Neuronal stem cell (in vitro differentiated cells): ENCODE data around the gene MAPK7.

Source experiments
- DNase-seq: peaks from one replicate; pipeline ENCODE4 v3.0.0-alpha.2; 2013; ENCODE audit warnings: low spot score
- H2AFZ ChIP-seq: one replicate; pipeline ENCODE4 v1.6.1; 2013; ENCODE audit warnings: mild to moderate bottlenecking, low read length, inconsistent platforms
- H2AK5ac ChIP-seq: 2 replicates; pipeline ENCODE4 v1.6.1; 2013; ENCODE audit warnings: low read depth, mild to moderate bottlenecking, inconsistent platforms, low read length, moderate library complexity, mixed read lengths
- H2BK120ac ChIP-seq: 2 replicates; pipeline ENCODE4 v1.6.1; 2013; ENCODE audit warnings: low read depth, mild to moderate bottlenecking, inconsistent platforms, low read length, moderate library complexity, mixed read lengths
- H2BK12ac ChIP-seq: one replicate; pipeline ENCODE4 v1.6.1; 2013; ENCODE audit warnings: low read length, inconsistent platforms
- H2BK15ac ChIP-seq: 2 replicates; pipeline ENCODE4 v1.6.1; 2013; ENCODE audit warnings: mild to moderate bottlenecking, low read length, inconsistent platforms, mixed read lengths
- H2BK5ac ChIP-seq: one replicate; pipeline ENCODE4 v1.6.1; 2013; ENCODE audit warnings: inconsistent platforms, mild to moderate bottlenecking, low read length, moderate library complexity
- H3K14ac ChIP-seq: one replicate; pipeline ENCODE4 v1.6.1; 2013; ENCODE audit warnings: low read length, inconsistent platforms
- H3K18ac ChIP-seq: 2 replicates; pipeline ENCODE4 v1.6.1; 2013; ENCODE audit warnings: low read length, inconsistent platforms
- H3K23ac ChIP-seq: 2 replicates; pipeline ENCODE4 v1.6.1; 2013; ENCODE audit warnings: low read depth, mild to moderate bottlenecking, mixed read lengths, low read length, inconsistent platforms; ENCODE audit not compliant: poor library complexity
- H3K27ac ChIP-seq: replicated peaks from 3 replicates; pipeline ENCODE4 v1.5.1; 2013; ENCODE audit warnings: low read length, inconsistent platforms
- H3K27me3 ChIP-seq, 3 experiments: 2 replicates each; pipeline ENCODE4 v1.6.1; 2013; ENCODE audit warnings: low read length in 3 of 3, mild to moderate bottlenecking in 2 of 3, inconsistent platforms in 1 of 3, low read depth in 1 of 3, mixed read lengths in 1 of 3, moderate library complexity in 1 of 3; ENCODE audit not compliant: control insufficient read depth in 3 of 3, insufficient read depth in 3 of 3
- H3K36me3 ChIP-seq, 2 donors: replicated peaks in 1 of 2; 2 replicates each; pipeline ENCODE4 v1.6.1; 2013; ENCODE audit warnings: low read length in 2 of 2; ENCODE audit not compliant: control insufficient read depth in 2 of 2, insufficient read depth in 2 of 2
- H3K4ac ChIP-seq: 2 replicates; pipeline ENCODE4 v1.6.1; 2013; ENCODE audit warnings: inconsistent platforms, mild to moderate bottlenecking, low read length, moderate library complexity
- H3K4me1 ChIP-seq, 2 donors: 1 replicate in 1 of 2; 2 replicates in 1 of 2; pipeline ENCODE4 v1.6.1; 2013; ENCODE audit warnings: low read length in 2 of 2, low read depth in 1 of 2; ENCODE audit not compliant: control insufficient read depth in 2 of 2, insufficient read depth in 1 of 2
- H3K4me2 ChIP-seq: one replicate; pipeline ENCODE4 v1.6.1; 2013; ENCODE audit warnings: mild to moderate bottlenecking, low read length, inconsistent platforms; ENCODE audit not compliant: insufficient read depth, poor library complexity, severe bottlenecking
- H3K4me3 ChIP-seq, 2 donors: 2 replicates each; pipeline ENCODE4 v1.5.1; 2013; ENCODE audit warnings: low read length in 2 of 2, mild to moderate bottlenecking in 2 of 2, inconsistent platforms in 1 of 2, moderate library complexity in 1 of 2
- H3K79me1 ChIP-seq: one replicate; pipeline ENCODE4 v1.6.1; 2013; ENCODE audit warnings: low read depth, mild to moderate bottlenecking, inconsistent platforms, low read length, moderate library complexity
- H3K9ac ChIP-seq: one replicate; pipeline ENCODE4 v1.6.1; 2013; ENCODE audit warnings: mild to moderate bottlenecking, low read depth, low read length, inconsistent platforms; ENCODE audit not compliant: poor library complexity
- H3K9me3 ChIP-seq, 2 donors: replicated peaks in 1 of 2; 2 replicates each; pipeline versions ENCODE3 to v1.6.1; 2013; ENCODE audit warnings: low read length in 2 of 2, mild to moderate bottlenecking in 2 of 2, inconsistent platforms in 1 of 2, low read depth in 1 of 2, mixed read lengths in 1 of 2, moderate library complexity in 1 of 2; ENCODE audit not compliant: control insufficient read depth in 2 of 2, insufficient read depth in 1 of 2
- H4K8ac ChIP-seq: one replicate; pipeline ENCODE4 v1.6.1; 2013; ENCODE audit warnings: low read depth, mild to moderate bottlenecking, inconsistent platforms, low read length, moderate library complexity
- H4K91ac ChIP-seq: one replicate; pipeline ENCODE4 v1.6.1; 2013; ENCODE audit warnings: low read length, low read depth, mild to moderate bottlenecking, inconsistent platforms; ENCODE audit not compliant: poor library complexity
- WGBS, 2 donors: extraction: QIAGEN DNeasy Blood & Tissue Kit; methylation state at CpG; one replicate each; pipeline ENCODE4 v1.1.7; 2013; ENCODE audit warnings: missing lambda C conversion rate in 2 of 2, mixed read lengths in 1 of 2; ENCODE audit not compliant: insufficient read length in 2 of 2, insufficient replicate concordance in 1 of 2; ENCODE audit errors: extremely low coverage in 2 of 2; 5-methylcytosine and 5-hydroxymethylcytosine counted together

The MAPK7 gene

DNA sequence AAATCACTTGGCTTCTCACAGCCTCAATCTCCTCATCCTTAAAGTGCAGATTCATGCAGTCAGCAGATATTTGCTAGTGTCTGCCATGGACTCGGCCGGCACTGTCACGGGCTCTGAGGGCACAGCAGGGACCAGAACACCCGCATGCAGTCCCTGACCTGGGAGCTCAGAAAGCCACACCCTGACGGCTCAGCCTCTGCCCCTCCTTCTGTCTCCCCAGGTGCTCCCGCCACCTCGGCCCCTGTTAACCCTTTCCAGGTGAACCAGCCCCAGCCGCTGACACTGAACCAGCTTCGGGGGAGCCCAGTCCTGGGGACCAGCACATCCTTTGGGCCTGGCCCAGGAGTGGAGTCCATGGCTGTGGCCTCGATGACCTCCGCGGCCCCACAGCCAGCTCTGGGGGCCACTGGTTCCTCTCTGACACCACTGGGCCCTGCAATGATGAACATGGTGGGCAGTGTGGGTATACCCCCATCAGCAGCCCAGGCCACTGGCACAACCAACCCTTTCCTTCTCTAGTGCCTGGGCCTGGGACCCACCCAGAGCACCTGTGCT, 44.5 kb upstream of the MAPK7 start:
- Histone ChIP-seq H2BK12ac (no peak overlapping the region), H3K9ac (no peak overlapping the region), H3K36me3 (peaks cover 9 to 69% of the 10 kb centered on the region in 2 donors), H2BK15ac (no peak overlapping the region), H3K9me3 (no peaks in the 10 kb centered on the region), H2BK120ac (no peak overlapping the region), H2BK5ac (no peak overlapping the region), H3K14ac (no peak overlapping the region), H4K8ac (no peak overlapping the region), H3K18ac (no peak overlapping the region), H3K23ac (no peak overlapping the region), H3K79me1 (no peaks in the 10 kb centered on the region), H2AK5ac (no peak overlapping the region), H3K4me1 (peaks cover 6 to 23% of the 10 kb centered on the region in 2 donors), H3K4me3 (no peak overlapping the region), H3K4me2 (no peak overlapping the region), H2AFZ (no peak overlapping the region), H3K4ac (no peak overlapping the region), H3K27ac (no peak overlapping the region), H3K27me3 (no peaks in the 10 kb centered on the region), H4K91ac (no peak overlapping the region)
- no peak for DNase-seq
- WGBS, 2 donors: no CpG with 5 or more reads among the region's 12 CpGs

DNA sequence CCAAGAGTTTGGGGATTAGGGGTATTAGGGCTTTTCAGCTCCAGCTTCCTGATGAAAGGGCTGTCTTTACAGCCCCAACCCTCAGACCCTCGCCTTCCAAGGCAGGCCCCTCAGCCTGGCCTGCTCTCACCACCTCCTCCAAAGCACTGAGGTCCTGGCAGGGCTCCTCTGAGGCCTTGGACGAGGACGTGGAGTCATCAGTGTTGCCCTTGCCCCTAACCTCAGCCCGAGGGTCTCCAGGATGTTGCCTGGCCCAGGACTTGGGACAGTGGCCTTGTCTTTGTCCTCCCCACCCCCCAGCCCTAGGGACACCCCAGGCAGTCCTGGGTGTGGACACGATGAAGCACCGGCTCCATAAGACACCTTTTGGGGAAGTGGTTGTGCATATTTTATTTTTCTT, 44.0 kb upstream of the MAPK7 start:
- H2BK5ac ChIP-seq: no peak overlapping the region
- H2BK12ac ChIP-seq: no peak overlapping the region
- no peak overlapping the region for H4K8ac ChIP-seq
- H3K18ac ChIP-seq: peak overlapping the region; percentile 63
- no peak overlapping the region for H3K4ac ChIP-seq
- H2BK15ac ChIP-seq: no peak overlapping the region
- WGBS, 2 donors: no CpG with 5 or more reads among the region's 6 CpGs
- H3K4me2 ChIP-seq: no peak overlapping the region
- DNase-seq: no peak
- peak overlapping the region; percentile 60 for H3K9ac ChIP-seq
- no peaks in the 10 kb centered on the region for H3K27me3 ChIP-seq
- H3K27ac ChIP-seq: no peak overlapping the region
- peaks cover 5 to 23% of the 10 kb centered on the region in 2 donors for H3K4me1 ChIP-seq
- H4K91ac ChIP-seq: no peak overlapping the region
- no peak overlapping the region for H3K23ac ChIP-seq
- H2BK120ac ChIP-seq: no peak overlapping the region
- no peaks in the 10 kb centered on the region for H3K79me1 ChIP-seq
- H2AK5ac ChIP-seq: no peak overlapping the region
- H3K9me3 ChIP-seq: no peaks in the 10 kb centered on the region
- H3K4me3 ChIP-seq: no peak overlapping the region
- H3K14ac ChIP-seq: no peak overlapping the region
- no peak overlapping the region for H2AFZ ChIP-seq
- peaks cover 6 to 64% of the 10 kb centered on the region in 2 donors for H3K36me3 ChIP-seq

GRCh38 chr17:19335951-19336631, 42.2 kb upstream of the MAPK7 start:
- Histone ChIP-seq H3K9me3 (no peaks in the 10 kb centered on the region), H3K4me2 (no peak overlapping the region), H4K91ac (no peak overlapping the region), H2AFZ (no peak overlapping the region), H2BK12ac (no peak overlapping the region), H3K23ac (peak overlapping the region; percentile 47), H2BK15ac (no peak overlapping the region), H3K18ac (no peak overlapping the region), H3K4me3 (no peak overlapping the region), H3K27me3 (no peaks in the 10 kb centered on the region), H3K9ac (no peak overlapping the region), H3K4me1 (peaks cover 2 to 11% of the 10 kb centered on the region in 2 donors), H2BK120ac (no peak overlapping the region), H3K79me1 (no peaks in the 10 kb centered on the region), H3K14ac (no peak overlapping the region), H3K4ac (no peak overlapping the region), H3K27ac (no peak overlapping the region), H2AK5ac (no peak overlapping the region), H4K8ac (no peak overlapping the region), H3K36me3 (peaks cover 6 to 57% of the 10 kb centered on the region in 2 donors), H2BK5ac (peak overlapping the region; percentile 62)
- no peak for DNase-seq
- no CpG with 5 or more reads among the region's 18 CpGs for WGBS, 2 donors

DNA sequence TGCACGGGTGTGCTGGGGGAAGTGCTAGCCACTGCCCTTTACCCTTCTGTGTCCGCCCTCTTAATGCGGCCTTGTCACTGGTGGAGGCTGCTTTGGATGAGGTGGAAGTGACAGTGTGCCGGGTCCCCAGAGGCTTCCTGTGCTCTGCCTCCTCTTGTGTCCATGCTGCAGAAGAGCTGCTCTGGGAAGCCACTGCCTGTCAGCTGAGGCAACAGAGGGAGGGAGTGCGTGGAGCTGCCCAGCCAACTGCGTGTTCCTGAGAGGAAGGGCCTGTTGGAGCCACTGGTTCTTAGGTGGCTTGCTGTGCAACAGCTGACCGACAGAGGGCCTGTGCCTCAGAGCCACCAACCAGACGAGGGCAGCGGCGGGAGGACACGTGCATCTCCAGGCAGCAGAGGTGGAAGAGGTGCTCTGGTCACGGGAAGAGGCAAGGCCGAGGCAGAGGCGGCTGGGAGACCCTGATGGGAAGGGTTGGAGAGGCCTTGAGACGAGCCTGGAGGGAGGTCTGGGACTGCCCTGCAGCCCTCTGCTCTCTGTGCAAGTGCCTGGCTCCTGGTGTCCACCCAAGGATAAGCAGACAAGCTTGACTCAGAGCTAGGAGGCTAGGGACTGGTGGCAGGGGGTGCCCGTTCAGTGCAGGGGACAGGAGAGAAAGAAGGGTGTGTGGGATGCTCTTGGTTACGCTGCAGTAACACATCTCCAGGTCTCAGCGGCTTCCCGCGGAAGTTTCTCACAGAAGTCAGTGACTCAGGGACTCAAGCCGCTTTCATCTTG, 41.2 kb upstream of the MAPK7 start:
- no peaks in the 10 kb centered on the region for H3K27me3 ChIP-seq
- peak overlapping the region; percentile 22 for H3K23ac ChIP-seq
- H4K8ac ChIP-seq: no peak overlapping the region
- no peak overlapping the region for H3K4me3 ChIP-seq
- H3K4me1 ChIP-seq: peaks cover 7 to 8% of the 10 kb centered on the region in 2 donors
- H3K36me3 ChIP-seq: peaks cover 6 to 47% of the 10 kb centered on the region in 2 donors
- peak overlapping the region; percentile 60 for H2AK5ac ChIP-seq
- no peak overlapping the region for H4K91ac ChIP-seq
- H3K14ac ChIP-seq: no peak overlapping the region
- H3K27ac ChIP-seq: no peak overlapping the region
- H3K9me3 ChIP-seq: no peaks in the 10 kb centered on the region
- no CpG with 5 or more reads among the region's 21 CpGs for WGBS, 2 donors
- no peak overlapping the region for H2BK15ac ChIP-seq
- no peak overlapping the region for H2BK5ac ChIP-seq
- DNase-seq: no peak
- no peak overlapping the region for H2AFZ ChIP-seq
- no peak overlapping the region for H3K4me2 ChIP-seq
- H3K9ac ChIP-seq: peak overlapping the region; percentile 56
- H3K18ac ChIP-seq: peak overlapping the region; percentile 58
- H3K79me1 ChIP-seq: no peaks in the 10 kb centered on the region
- H2BK120ac ChIP-seq: no peak overlapping the region
- no peak overlapping the region for H3K4ac ChIP-seq
- no peak overlapping the region for H2BK12ac ChIP-seq
